SK-N-SH (cell line): ENCODE measurements around the gene SCAI. TPM values are rescaled to one million over a fixed set of nuclear protein-coding genes. Genes with fewer than 3 reads are reported as not detected.
"Not testable (repeated sequence)": the region's sequence is repeated elsewhere in the genome, so short reads cannot be mapped to it uniquely, and the experiment has no call there.

Source experiments
- CTCF ChIA-PET: fragments of 300-600, 350-600 bp; formaldehyde crosslinking; extraction: SDS; loops from one replicate; lab custom pipeline; 2021; lab: Yijun Ruan, JAX
- POLR2A ChIA-PET: fragments of 350-600 bp; sonication (Branson Sonifier 250); formaldehyde crosslinking; extraction: SDS; loops from one replicate; lab custom pipeline; 2020; ENCODE audit warnings: antibody characterized with exemption, inconsistent platforms; lab: Yijun Ruan, JAX
- DNase-seq: peaks from one replicate; pipeline ENCODE4 v3.0.0; 2012
- H2AFZ ChIP-seq: fragments of 200-600 bp; sonication (generic); 2 replicates; pipeline ENCODE4 v1.8.1; 2016; ENCODE audit warnings: antibody characterized with exemption, mild to moderate bottlenecking, low read depth
- H3F3A ChIP-seq: fragments of 200-600 bp; sonication (generic); replicated peaks from 2 replicates; pipeline ENCODE3; 2016; ENCODE audit warnings: antibody characterized with exemption, mild to moderate bottlenecking; ENCODE audit not compliant: insufficient read depth
- H3K27ac ChIP-seq, 2 experiments: fragments of 200-500 bp in 1 of 2; fragments of 200-600 bp in 1 of 2; sonication (Bioruptor generic) in 1 of 2; sonication (generic), shearing (Covaris generic) in 1 of 2; 2 replicates each; pipeline versions ENCODE4 v1.5.1 to v1.6.1; 2014 to 2016; ENCODE audit warnings: low read depth in 2 of 2, inconsistent platforms in 1 of 2, low read length in 1 of 2, mild to moderate bottlenecking in 1 of 2, mixed read lengths in 1 of 2
- H3K27me3 ChIP-seq: fragments of 200-600 bp; sonication (generic), shearing (Covaris generic); 2 replicates; pipeline ENCODE4 v1.6.1; 2016; ENCODE audit warnings: mixed run types; ENCODE audit not compliant: insufficient read depth
- H3K36me3 ChIP-seq, 2 experiments: fragments of 200-500 bp in 1 of 2; fragments of 200-600 bp in 1 of 2; sonication (Bioruptor generic) in 1 of 2; sonication (generic) in 1 of 2; replicated peaks in 1 of 2; 2 replicates each; pipeline versions ENCODE3 to v1.5.1; 2014 to 2016; ENCODE audit warnings: low read length in 1 of 2, mild to moderate bottlenecking in 1 of 2; ENCODE audit not compliant: insufficient read depth in 2 of 2, control insufficient read depth in 1 of 2
- H3K4me1 ChIP-seq, 2 experiments: fragments of 200-500 bp in 1 of 2; fragments of 200-600 bp in 1 of 2; sonication (Bioruptor generic) in 1 of 2; sonication (generic), shearing (Covaris generic) in 1 of 2; 2 replicates each; pipeline versions ENCODE4 v1.5.1 to v1.6.1; 2014 to 2016; ENCODE audit warnings: low read depth in 1 of 2, low read length in 1 of 2, mixed run types in 1 of 2; ENCODE audit not compliant: insufficient read depth in 2 of 2, control insufficient read depth in 1 of 2
- H3K4me2 ChIP-seq: fragments of 200-600 bp; sonication (generic), shearing (Covaris generic); 2 replicates; pipeline ENCODE4 v1.6.1; 2017; ENCODE audit warnings: mixed run types
- H3K4me3 ChIP-seq, 2 experiments: fragments of 200-500 bp in 1 of 2; fragments of 200-600 bp in 1 of 2; sonication (Bioruptor generic) in 1 of 2; sonication (generic), shearing (Covaris generic) in 1 of 2; 2 replicates each; pipeline versions ENCODE4 v1.5.1 to v1.8.1; 2014 to 2016; ENCODE audit warnings: low read depth in 2 of 2, inconsistent platforms in 1 of 2, low read length in 1 of 2, mild to moderate bottlenecking in 1 of 2, mixed read lengths in 1 of 2, moderate library complexity in 1 of 2
- H3K79me2 ChIP-seq: fragments of 200-600 bp; sonication (generic); 2 replicates; pipeline ENCODE4 v1.8.1; 2017; ENCODE audit warnings: mild to moderate bottlenecking; ENCODE audit not compliant: insufficient read depth
- H3K9ac ChIP-seq: fragments of 200-600 bp; sonication (generic); 2 replicates; pipeline ENCODE4 v1.6.1; 2017; ENCODE audit warnings: mixed run types
- H3K9me2 ChIP-seq: fragments of 200-600 bp; sonication (generic); 2 replicates; pipeline ENCODE4 v1.6.1; 2017; ENCODE audit warnings: mixed run types
- H3K9me3 ChIP-seq: fragments of 200-600 bp; sonication (generic); 2 replicates; pipeline ENCODE4 v1.6.1; 2017; ENCODE audit warnings: mixed run types, mild to moderate bottlenecking, moderate library complexity
- H4K20me1 ChIP-seq: fragments of 200-600 bp; sonication (generic); 2 replicates; pipeline ENCODE4 v1.6.1; 2017; ENCODE audit warnings: mild to moderate bottlenecking, mixed run types; ENCODE audit not compliant: insufficient read depth
- FOXM1 ChIP-seq: IDR thresholded peaks from 2 replicates; pipeline ENCODE4 v1.4.0; 2012; ENCODE audit warnings: low read depth, mild to moderate bottlenecking
- MEF2A ChIP-seq: IDR thresholded peaks from 2 replicates; pipeline ENCODE4 v1.4.0; 2012; ENCODE audit warnings: low read depth, borderline replicate concordance
- NFIC ChIP-seq: IDR thresholded peaks from 2 replicates; pipeline ENCODE4 v1.4.0; 2012; ENCODE audit warnings: borderline replicate concordance
- NRF1 ChIP-seq: IDR thresholded peaks from 2 replicates; pipeline ENCODE4 v1.6.1; 2012; ENCODE audit warnings: low read depth, mild to moderate bottlenecking, low read length
- PBX3 ChIP-seq: IDR thresholded peaks from 2 replicates; pipeline ENCODE4; 2012
- POLR2AphosphoS5 ChIP-seq: IDR thresholded peaks from 2 replicates; pipeline ENCODE4 v1.6.1; 2012; ENCODE audit warnings: low read depth, low read length
- RAD21 ChIP-seq: IDR thresholded peaks from 2 replicates; pipeline ENCODE4 v1.6.1; 2012; ENCODE audit warnings: mild to moderate bottlenecking, low read length
- RCOR1 ChIP-seq: fragments of 150-350 bp; IDR thresholded peaks from 2 replicates; pipeline ENCODE4 v1.6.1; 2017; ENCODE audit warnings: antibody characterized with exemption, low read length
- RFX5 ChIP-seq: IDR thresholded peaks from 2 replicates; pipeline ENCODE4 v1.6.1; 2012; ENCODE audit warnings: mild to moderate bottlenecking, improper control_type of control experiment, low read length
- SMC3 ChIP-seq: IDR thresholded peaks from 2 replicates; pipeline ENCODE4 v1.6.1; 2012; ENCODE audit warnings: low read depth, low read length, improper control_type of control experiment
- ZBTB33 ChIP-seq: IDR thresholded peaks from 2 replicates; pipeline ENCODE4 v1.4.0; 2012; ENCODE audit warnings: low read depth, borderline replicate concordance
- WGBS: methylation state at CpG from one replicate; pipeline ENCODE4 v1.1.6; 2017; ENCODE audit warnings: low lambda C conversion rate; 5-methylcytosine and 5-hydroxymethylcytosine counted together
- polyA plus RNA-seq, 3 experiments: library from polyadenylated mRNA; depleted of rRNA; stranded (reverse); fragments of >200 nt; gene quantifications; 2 replicates each; pipeline ENCODE4 v1.2.3, GENCODE V29; 2012
- TF ChIP-seq, protein P1 (sequence below): IDR thresholded peaks from 2 replicates; pipeline ENCODE4 v1.4.0; 2012; ENCODE audit warnings: low read depth, borderline replicate concordance

The SCAI gene
- polyA plus RNA-seq, 1 of the 3 experiments (the other 2 are of a cell fraction): 0.85 TPM

- no peak overlapping the region for H3K4me3 ChIP-seq
- H3K9ac ChIP-seq: no peak overlapping the region
- H4K20me1 ChIP-seq: no peaks in the 10 kb centered on the region
- TF ChIP-seq RAD21 (no peak), RFX5 (no peak), ZBTB33 (no peak), FOXM1 (no peak), RCOR1 (no peak), MEF2A (no peak), POLR2AphosphoS5 (no peak), SMC3 (no peak), NRF1 (no peak), PBX3 (no peak), NFIC (no peak)
- TF ChIP-seq, protein P1, sequence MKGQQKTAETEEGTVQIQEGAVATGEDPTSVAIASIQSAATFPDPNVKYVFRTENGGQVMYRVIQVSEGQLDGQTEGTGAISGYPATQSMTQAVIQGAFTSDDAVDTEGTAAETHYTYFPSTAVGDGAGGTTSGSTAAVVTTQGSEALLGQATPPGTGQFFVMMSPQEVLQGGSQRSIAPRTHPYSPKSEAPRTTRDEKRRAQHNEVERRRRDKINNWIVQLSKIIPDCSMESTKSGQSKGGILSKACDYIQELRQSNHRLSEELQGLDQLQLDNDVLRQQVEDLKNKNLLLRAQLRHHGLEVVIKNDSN: no peak
- H3F3A ChIP-seq: peaks cover 4% of the 10 kb centered on the region
- H3K79me2 ChIP-seq: no peaks in the 10 kb centered on the region
- no peak for DNase-seq
- no peaks in the 10 kb centered on the region for H3K4me1 ChIP-seq
- H3K36me3 ChIP-seq: peaks cover 23 to 28% of the 10 kb centered on the region in 2 experiments
- ChIA-PET CTCF (interaction anchor here (1.5 kb wide), 1 partner anchor 18 kb away, joined by 3 read pairs; no protein-coding TSS in a partner anchor), POLR2A (no interaction called here)
- no peak overlapping the region for H3K27ac ChIP-seq
- H3K9me3 ChIP-seq: no peaks in the 10 kb centered on the region
- H2AFZ ChIP-seq: no peak overlapping the region
- H3K4me2 ChIP-seq: no peak overlapping the region
- H3K27me3 ChIP-seq: no peaks in the 10 kb centered on the region
- H3K9me2 ChIP-seq: no peaks in the 10 kb centered on the region
- WGBS: 97% methylated on average over 4 of the region's 4 CpGs
Measured at GRCh38 chr9:125021069-125021468, 122.3 kb downstream of the SCAI start.

GRCh38 chr9:125015655-125016054 is 127.7 kb downstream of the SCAI start:
- H3F3A ChIP-seq, H2AFZ ChIP-seq, POLR2A ChIA-PET, H3K9me3 ChIP-seq, H3K4me3 ChIP-seq, H3K4me2 ChIP-seq, H3K27me3 ChIP-seq, H3K4me1 ChIP-seq, H3K9ac ChIP-seq, CTCF ChIA-PET, H4K20me1 ChIP-seq, H3K79me2 ChIP-seq, DNase-seq, H3K27ac ChIP-seq, H3K9me2 ChIP-seq: not testable (repeated sequence)
- 83% methylated on average over 5 of the region's 5 CpGs for WGBS
- H3K36me3 ChIP-seq: peaks cover 7 to 21% of the 10 kb centered on the region in 2 experiments

DNA sequence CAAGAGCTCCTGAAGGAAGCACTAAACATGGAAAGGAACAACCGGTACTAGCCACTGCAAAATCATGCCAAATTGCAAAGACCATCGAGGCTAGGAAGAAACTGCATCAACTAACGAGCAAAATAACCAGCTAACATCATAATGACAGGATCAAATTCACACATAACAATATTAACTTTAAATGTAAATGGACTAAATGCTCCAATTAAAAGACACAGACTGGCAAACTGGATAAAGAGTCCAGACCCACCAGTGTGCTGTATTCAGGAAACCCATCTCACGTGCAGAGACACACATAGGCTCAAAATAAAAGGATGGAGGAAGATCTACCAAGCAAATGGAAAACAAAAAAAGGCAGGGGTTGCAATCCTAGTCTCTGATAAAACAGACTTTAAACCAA is 131.3 kb downstream of the SCAI start:
- H3K79me2 ChIP-seq, H3K4me2 ChIP-seq, H3K27ac ChIP-seq, H3F3A ChIP-seq, H4K20me1 ChIP-seq, H3K9me3 ChIP-seq, H3K27me3 ChIP-seq, CTCF ChIA-PET, H3K9ac ChIP-seq, H3K4me1 ChIP-seq, POLR2A ChIA-PET, H3K4me3 ChIP-seq, DNase-seq, H3K9me2 ChIP-seq, H2AFZ ChIP-seq: not testable (repeated sequence)
- H3K36me3 ChIP-seq: peaks cover 0 to 15% of the 10 kb centered on the region in 2 experiments
- 78% methylated on average over 2 of the region's 4 CpGs for WGBS
